Chondrocyte (in vitro differentiated cells): Measurements from ENCODE around the gene RFX7. TPM values are rescaled to one million over a fixed set of nuclear protein-coding genes. Genes with fewer than 3 reads are reported as not detected.

Experiments used
- DNase-seq: peaks from one replicate; pipeline ENCODE4 v3.0.0; 2021; ENCODE audit warnings: mixed read lengths, low spot score
- H3K27ac Mint-ChIP-seq: one replicate; pipeline ENCODE4 v1.8.0; 2021; ENCODE audit warnings: mild to moderate bottlenecking, moderate library complexity, mixed read lengths; ENCODE audit not compliant: unreplicated experiment
- H3K27me3 Mint-ChIP-seq: 2 replicates; pipeline ENCODE4 v1.8.0; 2021; ENCODE audit warnings: low read depth, mixed read lengths
- H3K36me3 Mint-ChIP-seq: 2 replicates; pipeline ENCODE4 v1.8.0; 2021; ENCODE audit warnings: low read depth, mixed read lengths
- H3K4me1 Mint-ChIP-seq: 2 replicates; pipeline ENCODE4 v1.8.0; 2021; ENCODE audit warnings: low read depth, mild to moderate bottlenecking, mixed read lengths
- H3K4me3 Mint-ChIP-seq: one replicate; pipeline ENCODE4 v1.8.0; 2021; ENCODE audit warnings: mild to moderate bottlenecking, moderate library complexity, mixed read lengths; ENCODE audit not compliant: unreplicated experiment
- H3K9me3 Mint-ChIP-seq: 2 replicates; pipeline ENCODE4 v1.8.0; 2021; ENCODE audit warnings: low read depth, mixed read lengths
- CTCF ChIP-seq: fragments of 200-600 bp; sonication (generic); IDR thresholded peaks from 2 replicates; pipeline ENCODE4 v1.5.0; 2021; ENCODE audit warnings: antibody characterized with exemption, mild to moderate bottlenecking, moderate library complexity
- total RNA-seq: library from RNA; stranded (reverse); gene quantifications from 3 replicates; pipeline ENCODE4 v1.2.1, GENCODE V29; 2021

Gene RFX7
- total RNA-seq, 1 donor from 2014 or later: 17.8 TPM

DNA sequence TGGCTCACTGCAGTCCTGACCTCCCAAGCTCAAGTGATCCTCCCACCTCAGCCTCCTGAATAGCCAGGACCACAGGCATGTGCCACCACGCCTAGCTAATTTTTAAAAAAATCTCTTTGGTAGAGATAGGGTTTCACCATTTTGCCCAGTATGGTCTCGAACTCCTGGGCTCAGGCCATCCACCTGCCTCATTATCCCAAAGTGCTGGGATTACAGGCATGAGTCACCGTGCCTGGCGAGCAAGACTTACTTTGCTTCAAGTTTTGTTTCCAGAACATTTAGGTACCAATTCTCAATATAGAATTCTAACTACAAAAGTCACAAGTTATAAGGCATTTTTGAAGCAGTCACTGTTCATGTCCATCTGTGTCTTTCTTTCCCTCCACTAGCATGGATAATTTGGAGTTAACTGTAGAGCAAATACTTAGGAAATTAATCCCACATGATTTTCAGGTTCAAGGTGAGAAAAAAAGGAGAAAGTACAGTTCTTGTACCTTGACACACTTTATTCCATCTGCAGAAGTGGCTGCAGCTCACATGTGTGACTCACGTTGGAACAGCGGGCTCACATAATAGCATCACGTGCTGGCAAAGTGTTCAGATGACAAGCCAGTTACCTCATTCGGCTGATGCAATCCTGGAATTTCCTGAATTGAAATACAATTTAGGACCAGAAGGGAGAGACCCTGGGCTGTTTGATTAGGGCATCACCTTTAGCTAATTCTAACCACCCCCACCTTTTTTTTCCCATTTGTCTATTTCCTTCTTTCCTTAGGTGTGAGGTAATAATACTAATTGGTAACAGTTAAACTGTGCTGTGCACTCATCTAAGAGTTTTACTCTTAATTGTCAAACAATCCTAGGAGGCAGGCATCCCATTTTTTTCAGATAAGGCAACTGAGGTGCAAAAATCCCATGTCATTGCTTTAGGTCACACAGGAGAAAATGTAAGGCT, 203.3 kb downstream of the RFX7 start:
- no peaks in the 10 kb centered on the region for H3K9me3 Mint-ChIP-seq
- peak; percentile 39 for TF ChIP-seq CTCF
- H3K4me3 Mint-ChIP-seq: no peak overlapping the region
- no peaks in the 10 kb centered on the region for H3K36me3 Mint-ChIP-seq
- H3K27me3 Mint-ChIP-seq: no peaks in the 10 kb centered on the region
- H3K4me1 Mint-ChIP-seq: peaks cover 18% of the 10 kb centered on the region
- DNase-seq: no peak
- peak overlapping the region; percentile 96 for H3K27ac Mint-ChIP-seq

DNA sequence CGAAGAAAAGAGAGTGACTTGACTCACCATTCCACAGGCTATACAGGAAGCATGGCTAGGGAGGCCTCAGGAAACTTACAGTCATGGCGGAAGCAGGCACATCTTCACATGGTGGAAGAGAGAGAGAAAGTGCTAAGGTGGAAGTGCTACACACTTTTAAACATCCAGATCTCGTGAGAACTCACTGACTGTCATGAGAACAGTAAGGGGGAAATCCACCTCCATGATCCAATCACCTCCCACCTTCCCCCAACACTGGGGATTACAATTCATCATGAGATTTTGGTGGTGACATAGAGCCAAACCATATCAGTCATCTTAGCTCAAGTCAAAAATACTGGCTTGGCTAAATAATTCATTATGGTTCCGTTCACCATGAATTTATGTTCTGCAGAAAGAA, 205.0 kb downstream of the RFX7 start:
- no peak for TF ChIP-seq CTCF
- DNase-seq: no peak
- H3K36me3 Mint-ChIP-seq: no peaks in the 10 kb centered on the region
- no peak overlapping the region for H3K4me3 Mint-ChIP-seq
- peaks cover 18% of the 10 kb centered on the region for H3K4me1 Mint-ChIP-seq
- H3K27me3 Mint-ChIP-seq: no peaks in the 10 kb centered on the region
- H3K9me3 Mint-ChIP-seq: no peaks in the 10 kb centered on the region
- H3K27ac Mint-ChIP-seq: no peak overlapping the region

DNA sequence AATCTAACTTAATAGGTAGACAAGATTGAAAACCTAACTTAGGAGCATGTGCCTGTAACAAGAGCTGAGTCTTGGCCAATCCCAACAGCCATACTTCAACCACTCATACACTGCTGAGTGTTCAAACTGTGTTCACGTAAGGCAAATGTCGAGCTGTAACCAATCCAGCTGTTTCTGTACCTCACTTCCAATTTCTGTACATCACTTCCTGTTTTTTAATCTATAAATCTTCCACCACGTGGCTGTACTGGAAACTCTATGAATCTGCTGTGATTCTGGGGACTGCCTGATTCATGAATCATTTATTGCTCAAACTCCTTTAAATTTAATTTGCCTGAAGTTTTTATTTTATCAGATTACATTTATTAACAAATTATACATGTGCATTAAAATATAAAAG, 205.7 kb downstream of the RFX7 start:
- H3K36me3 Mint-ChIP-seq: no peaks in the 10 kb centered on the region
- H3K27ac Mint-ChIP-seq: no peak overlapping the region
- DNase-seq: no peak
- peaks cover 18% of the 10 kb centered on the region for H3K4me1 Mint-ChIP-seq
- no peaks in the 10 kb centered on the region for H3K9me3 Mint-ChIP-seq
- no peak overlapping the region for H3K4me3 Mint-ChIP-seq
- no peak for TF ChIP-seq CTCF
- no peaks in the 10 kb centered on the region for H3K27me3 Mint-ChIP-seq

Other genes starting within 250 kb of the RFX7 start
- gene TEX9, start 121.5 kb upstream of the RFX7 start, total RNA-seq: 2.4 to 4.6 TPM (median 3.3 TPM) in 3 replicates
- 1.1 to 3.0 TPM (median 1.5 TPM) in 3 replicates for gene MNS1, start 221.3 kb upstream of the RFX7 start, total RNA-seq